GF-D8 (cell line): Measurements from ENCODE around the gene ATP6V0A1.

Experiments used
- DNase-seq: peaks from one replicate; lab custom pipeline; 2025; lab: John Stamatoyannopoulos, UW

ATP6V0A1 gene

DNA sequence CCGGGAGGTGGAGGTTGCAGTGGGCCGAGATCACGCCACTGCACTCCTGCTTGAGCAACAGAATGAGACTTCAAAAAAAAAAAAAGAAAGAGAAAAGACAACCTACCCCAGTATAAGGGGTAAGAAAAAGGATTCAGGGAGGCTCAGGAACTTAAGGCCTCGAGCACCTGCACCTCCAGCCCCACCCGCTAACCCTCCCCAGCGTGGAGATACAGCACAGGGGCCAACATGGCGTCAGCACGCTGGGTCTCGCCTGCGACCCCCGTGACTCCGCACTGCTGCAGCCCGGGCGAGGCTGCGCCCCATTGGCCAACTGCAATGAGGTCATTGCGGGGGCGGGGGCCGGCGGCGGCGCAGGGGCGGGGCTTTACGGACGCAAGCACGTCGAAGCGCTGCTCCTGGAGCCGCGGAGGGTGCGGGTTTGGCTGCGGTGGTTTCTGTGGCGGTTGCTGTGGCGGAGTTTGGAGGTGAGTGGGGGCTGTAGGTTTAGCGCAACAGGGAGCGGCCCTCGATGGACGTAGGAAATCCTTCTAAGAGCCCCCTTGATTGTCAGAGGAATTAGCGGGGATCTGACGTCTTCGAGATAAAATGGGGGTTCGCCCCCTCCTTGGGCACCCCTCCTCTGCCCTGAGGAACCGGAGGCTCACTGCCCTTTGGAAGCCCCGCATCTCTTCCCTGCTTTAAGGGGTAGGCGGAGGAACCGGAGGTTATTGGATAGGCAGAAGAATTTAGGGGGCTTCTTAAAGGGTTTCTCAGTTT is at the start of gene ATP6V0A1:
ATP6V0A1 (plus strand) TSS at position 382 of the 759 bp plus-strand sequence. CDS start 2,017 bp downstream, outside the sequence.
- DNase-seq = peak; percentile 76

GRCh38 chr17:42409523-42410318 is 49.0 kb upstream of the ATP6V0A1 start:
- no peak for DNase-seq

DNA sequence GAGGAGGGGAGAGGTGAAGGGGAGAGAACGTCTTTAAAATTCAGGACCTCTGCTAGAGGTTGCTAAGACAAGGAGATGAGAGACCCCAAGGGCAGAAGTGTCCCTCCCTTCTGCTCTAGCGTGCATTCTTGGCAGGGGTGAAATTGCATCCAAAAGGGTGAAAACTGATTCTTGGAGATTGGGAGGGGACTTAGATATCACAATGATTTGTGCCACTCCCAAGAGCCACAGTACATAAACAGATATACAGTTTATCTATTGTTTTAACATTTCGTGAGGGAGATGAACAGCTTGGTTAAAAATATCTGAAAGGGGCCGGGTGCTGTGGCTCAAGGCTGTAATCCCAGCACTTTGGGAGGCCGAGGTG is 48.4 kb upstream of the ATP6V0A1 start:
- DNase-seq = no peak

DNA sequence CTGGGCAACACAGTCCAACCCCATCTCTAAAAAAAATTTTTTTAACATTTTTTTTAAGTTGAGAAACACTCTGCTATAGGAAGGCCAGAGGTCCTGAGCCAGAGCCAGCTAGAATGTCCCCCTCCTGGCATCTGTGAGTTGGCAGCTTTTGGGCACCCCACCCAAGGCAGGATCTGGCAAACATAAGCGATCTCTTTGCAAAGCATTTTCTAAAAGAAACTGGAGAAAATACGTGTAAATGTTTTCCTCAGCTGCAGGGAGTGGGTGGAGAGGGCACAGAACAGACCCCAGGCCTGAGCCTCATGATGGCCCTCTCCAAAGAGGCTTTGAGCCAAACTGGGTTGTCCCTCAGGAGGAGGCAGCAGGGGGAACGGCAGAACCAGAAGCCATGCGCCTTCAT is 47.3 kb upstream of the ATP6V0A1 start:
- no peak for DNase-seq

GRCh38 chr17:42411905-42412679 is 46.6 kb upstream of the ATP6V0A1 start:
- DNase-seq = no peak

DNA sequence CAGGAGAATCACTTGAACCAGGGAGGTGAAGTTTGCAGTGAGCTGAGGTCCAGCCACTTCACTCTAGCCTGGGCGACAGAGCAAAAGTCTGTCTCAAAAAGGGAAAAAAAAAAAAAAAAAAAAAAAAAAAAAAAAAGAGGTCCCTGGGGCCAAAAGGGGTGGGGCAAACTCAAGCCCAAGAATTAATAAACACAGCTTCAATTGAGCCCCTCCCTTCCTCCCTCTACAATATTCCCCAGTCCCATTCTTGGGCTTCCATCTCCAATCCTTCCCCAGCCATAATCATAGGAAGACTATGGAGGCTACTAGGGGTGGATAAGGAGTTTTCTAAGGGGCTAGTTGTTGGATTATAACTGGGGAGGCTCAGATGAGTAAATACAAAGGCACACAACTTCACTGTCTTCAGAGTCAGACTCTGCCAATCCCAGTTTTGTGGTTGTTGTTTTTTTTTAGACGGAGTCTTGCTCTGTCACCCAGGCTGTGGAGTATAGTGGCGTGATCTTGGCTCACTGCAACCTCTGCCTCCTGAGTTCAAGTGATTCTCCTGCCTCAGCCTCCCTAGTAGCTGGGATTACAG is 45.1 kb upstream of the ATP6V0A1 start:
- no peak for DNase-seq

DNA sequence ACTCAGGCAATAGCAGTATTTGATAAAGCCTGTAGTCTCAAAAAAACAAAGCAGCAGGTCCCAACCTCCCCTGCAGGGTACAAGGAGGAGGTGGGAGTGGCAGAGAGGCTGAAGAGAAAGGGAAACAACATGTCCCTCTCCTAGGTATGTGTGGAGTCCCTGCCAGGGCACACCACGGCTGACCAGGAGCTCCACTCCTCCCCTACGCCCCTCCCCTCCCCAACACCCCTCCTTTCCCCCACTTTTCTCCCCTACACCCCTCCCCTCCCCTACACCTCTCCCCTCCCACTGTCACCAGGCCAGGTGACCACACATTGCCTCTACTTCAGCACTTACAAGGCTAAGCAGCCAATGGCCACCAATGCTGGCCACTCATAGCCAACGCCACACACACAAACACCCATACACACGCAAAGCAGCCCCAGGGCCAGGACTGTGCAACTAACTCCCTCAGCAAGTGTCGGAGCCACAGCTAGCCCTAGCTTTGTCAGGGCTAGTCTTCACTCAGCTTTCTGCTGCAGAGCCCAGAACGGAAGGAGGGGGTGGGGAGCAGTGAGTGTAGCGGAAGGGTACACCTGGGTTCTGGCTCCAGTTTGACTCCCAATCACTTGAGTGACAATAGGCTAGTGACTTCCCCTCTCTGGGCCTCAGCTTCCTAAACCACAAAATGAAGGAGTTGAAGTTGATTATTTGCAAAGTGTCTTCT is 43.8 kb upstream of the ATP6V0A1 start:
- peak; percentile 71 for DNase-seq

- DNase-seq = peak; percentile 29
These were observed 40.7 kb upstream of the ATP6V0A1 start for GRCh38 chr17:42417981-42418380.

GRCh38 chr17:42421136-42421506 is 37.6 kb upstream of the ATP6V0A1 start:
- DNase-seq = no peak

- DNase-seq = no peak
These were observed 37.0 kb upstream of the ATP6V0A1 start for GRCh38 chr17:42421507-42422338.

DNA sequence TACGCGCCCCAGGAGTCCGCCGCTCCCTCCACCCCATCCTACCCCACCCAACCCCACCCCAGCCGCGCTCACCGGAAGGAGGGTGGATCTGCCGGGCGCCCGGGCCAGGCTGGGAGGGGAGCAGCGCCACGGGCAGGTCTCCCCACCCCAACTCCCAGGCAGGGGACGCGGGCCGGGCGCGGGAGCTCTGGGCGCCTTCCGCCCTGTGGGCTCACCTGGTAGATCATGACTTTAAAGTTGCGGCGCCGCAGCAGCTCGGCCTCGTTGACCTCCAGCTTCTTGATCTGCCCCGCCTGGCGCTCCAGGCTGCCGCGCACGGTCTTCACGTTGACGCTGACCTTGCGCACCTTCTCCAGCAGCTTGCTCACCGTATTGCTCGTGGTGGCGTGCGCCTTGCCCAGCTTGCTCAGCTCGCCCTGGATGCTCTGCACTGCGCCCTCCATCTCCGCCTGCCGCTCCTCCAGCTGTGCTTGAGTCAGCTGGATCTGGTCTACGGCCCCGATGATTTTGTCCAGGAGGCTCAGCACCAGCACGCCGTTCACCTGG is 36.2 kb upstream of the ATP6V0A1 start:
- DNase-seq = no peak

- DNase-seq = no peak
These were observed 35.5 kb upstream of the ATP6V0A1 start, which contains the start of gene CAVIN1 for GRCh38 chr17:42422958-42423712. TSS of gene CAVIN1 (minus strand) at chr17:42423256. CDS start at chr17:42423097, 159 bp downstream.

DNA sequence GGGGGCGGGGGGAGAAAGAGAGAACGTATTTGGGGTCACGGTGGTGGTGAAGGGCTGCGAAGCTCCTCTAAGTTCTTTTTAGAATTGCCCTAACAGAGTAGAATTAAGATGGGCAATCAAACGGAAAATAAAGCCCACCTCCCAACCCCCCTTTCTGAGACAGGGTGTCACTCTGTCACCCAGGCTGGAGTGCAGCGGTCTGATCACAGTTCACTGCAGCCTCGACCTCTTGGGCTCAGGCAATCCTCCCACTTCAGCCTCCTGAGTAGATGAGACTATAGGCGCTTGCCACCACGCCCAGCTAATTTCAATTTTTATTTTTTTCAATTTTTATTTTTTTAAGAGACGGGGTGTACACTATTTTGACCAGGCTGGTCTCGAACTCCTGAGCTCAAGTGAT is 34.9 kb upstream of the ATP6V0A1 start:
- DNase-seq = no peak

DNA sequence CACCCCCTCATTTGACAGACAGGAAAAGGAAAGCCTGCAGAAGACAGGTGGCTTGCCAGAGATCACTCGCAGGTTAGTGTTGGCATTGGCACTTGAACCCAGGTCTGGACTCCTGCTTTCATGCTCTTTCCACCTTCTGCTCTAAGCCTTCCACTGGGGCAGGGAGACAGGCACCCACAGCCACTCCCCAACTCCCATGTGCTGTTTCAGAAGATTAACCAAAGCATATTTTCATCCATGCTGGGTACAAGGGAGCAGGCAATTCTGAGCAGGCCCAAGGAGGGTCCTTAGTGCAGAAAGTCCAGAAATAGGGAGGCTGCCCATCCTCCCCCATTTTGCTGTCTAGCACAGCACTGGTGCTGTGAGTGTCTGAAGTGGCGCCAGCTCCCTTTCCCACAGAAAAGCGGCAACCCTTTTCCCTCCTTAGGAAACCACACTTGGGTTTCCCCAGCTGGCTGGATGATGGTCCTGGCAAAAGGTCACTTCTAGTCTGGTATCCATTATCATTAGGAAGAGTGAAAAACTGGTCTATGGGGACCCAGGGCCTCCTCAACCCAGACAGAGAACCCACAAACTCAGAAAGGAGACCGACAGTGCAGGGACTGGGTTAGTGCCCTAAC is 33.6 kb upstream of the ATP6V0A1 start:
- no peak for DNase-seq

GRCh38 chr17:42428141-42428944 is 30.3 kb upstream of the ATP6V0A1 start:
- peak; percentile 33 for DNase-seq

- DNase-seq = no peak
These were observed 28.8 kb upstream of the ATP6V0A1 start for GRCh38 chr17:42429726-42430447.

DNA sequence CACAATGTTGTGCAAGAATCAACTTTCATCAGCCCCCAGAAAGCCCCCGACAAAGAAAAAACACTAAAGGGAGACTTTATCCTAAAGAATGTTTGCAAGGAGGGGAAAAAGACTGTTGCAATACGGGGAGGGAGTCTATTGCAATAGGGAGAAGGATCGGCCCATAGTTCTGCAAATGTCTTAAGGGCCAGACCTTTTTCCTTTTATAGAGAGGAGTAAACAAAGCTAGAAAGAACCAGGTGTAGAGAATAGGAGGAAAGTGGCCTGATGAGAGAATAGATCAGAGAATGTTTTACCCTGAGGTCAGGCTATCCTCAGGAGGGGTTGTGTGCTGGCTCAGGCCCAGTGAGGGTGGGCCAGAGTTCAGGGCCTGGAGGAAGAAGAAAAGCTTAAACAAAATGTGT is 26.9 kb upstream of the ATP6V0A1 start:
- DNase-seq = no peak

- no peak for DNase-seq
These were observed 22.3 kb upstream of the ATP6V0A1 start for GRCh38 chr17:42436391-42436790.
